ENCODE measurements around the gene FSTL4.

DNA sequence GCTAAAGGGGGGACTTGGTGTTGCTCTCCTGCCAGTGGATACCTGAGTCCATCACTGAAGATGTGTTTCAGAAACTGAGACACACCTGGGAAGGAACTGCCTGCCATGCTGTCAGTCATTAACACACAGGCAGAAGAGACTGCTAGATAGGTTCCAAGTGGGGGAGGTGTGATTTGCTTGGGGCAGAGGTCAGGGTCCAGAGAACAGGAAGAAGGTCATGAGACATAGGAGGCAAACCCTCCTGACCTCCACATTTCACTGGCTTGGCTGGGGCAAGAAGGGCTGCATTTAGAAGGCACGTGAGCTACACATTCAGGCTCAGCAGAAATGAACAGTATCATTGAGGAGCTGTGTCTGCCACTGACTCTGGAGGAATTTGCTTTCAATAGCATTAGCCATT is 344.7 kb downstream of the FSTL4 start:
- no peak for TF ChIP-seq POLR2AphosphoS5 (IDR thresholded peaks at IDR 0.05)
- TF ChIP-seq, protein P1, sequence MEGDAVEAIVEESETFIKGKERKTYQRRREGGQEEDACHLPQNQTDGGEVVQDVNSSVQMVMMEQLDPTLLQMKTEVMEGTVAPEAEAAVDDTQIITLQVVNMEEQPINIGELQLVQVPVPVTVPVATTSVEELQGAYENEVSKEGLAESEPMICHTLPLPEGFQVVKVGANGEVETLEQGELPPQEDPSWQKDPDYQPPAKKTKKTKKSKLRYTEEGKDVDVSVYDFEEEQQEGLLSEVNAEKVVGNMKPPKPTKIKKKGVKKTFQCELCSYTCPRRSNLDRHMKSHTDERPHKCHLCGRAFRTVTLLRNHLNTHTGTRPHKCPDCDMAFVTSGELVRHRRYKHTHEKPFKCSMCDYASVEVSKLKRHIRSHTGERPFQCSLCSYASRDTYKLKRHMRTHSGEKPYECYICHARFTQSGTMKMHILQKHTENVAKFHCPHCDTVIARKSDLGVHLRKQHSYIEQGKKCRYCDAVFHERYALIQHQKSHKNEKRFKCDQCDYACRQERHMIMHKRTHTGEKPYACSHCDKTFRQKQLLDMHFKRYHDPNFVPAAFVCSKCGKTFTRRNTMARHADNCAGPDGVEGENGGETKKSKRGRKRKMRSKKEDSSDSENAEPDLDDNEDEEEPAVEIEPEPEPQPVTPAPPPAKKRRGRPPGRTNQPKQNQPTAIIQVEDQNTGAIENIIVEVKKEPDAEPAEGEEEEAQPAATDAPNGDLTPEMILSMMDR (IDR thresholded peaks at IDR 0.05) = no peak

Data from upper lobe of left lung (tissue), 4 donors.